ENCODE results near the gene SRP68.

DNA sequence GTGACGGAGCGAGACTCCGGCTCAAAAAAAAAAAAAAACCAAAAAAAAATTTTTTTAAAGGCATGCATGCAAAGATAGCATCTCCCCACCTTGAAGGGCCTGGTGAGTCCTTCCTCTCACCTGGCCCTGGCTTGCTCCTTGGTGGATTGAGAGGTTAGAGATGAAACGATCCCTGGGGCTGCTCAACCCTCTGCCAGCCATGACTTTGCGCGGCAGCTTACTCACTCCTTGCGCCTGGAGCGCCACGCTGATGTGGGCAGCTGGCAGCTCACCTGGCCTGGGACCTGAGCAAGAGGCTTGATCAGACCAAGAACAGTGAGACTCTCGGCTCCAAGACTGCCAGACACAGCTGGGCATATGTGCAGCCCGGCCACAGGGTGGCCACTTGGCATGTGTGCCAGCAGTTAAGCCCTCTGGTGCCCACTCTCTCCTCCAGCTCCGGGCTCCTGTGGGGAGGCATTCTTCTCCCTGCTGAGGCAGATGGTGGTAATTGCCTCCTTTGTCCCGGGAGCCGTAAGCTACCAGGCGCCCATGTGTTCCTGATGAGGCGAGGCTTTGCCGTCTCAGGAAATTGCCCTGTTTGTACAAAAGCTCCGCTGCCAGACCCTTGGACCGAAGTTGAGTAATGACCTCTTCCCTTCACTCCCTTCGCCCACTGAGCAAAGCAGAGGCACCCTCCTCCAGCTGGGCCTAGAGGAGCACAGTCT, 40.1 kb downstream of the SRP68 start:
- TF ChIP-seq, protein P1, sequence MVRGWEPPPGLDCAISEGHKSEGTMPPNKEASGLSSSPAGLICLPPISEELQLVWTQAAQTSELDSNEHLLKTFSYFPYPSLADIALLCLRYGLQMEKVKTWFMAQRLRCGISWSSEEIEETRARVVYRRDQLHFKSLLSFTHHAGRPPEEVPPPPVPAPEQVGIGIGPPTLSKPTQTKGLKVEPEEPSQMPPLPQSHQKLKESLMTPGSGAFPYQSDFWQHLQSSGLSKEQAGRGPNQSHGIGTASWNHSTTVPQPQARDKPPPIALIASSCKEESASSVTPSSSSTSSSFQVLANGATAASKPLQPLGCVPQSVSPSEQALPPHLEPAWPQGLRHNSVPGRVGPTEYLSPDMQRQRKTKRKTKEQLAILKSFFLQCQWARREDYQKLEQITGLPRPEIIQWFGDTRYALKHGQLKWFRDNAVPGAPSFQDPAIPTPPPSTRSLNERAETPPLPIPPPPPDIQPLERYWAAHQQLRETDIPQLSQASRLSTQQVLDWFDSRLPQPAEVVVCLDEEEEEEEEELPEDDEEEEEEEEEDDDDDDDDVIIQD (CRISPR knock-in tag; IDR thresholded peaks at IDR 0.05) = no peak
- TF ChIP-seq MAZ (CRISPR knock-in tag; conservative IDR thresholded peaks at IDR 0.05 in 1 of 2, IDR thresholded peaks at IDR 0.05 in 1 of 2) (no peak), BACH1 (tag; IDR thresholded peaks at IDR 0.05) (no peak), SIN3A (IDR thresholded peaks at IDR 0.05; ENCODE audit: borderline replicate concordance in 2 of 2, control insufficient read depth in 1 of 2, low read depth in 2 of 2, low read length in 2 of 2) (no peak), POLR2A (conservative IDR thresholded peaks at IDR 0.05) (no peak), HMG20A (CRISPR knock-in tag; conservative IDR thresholded peaks at IDR 0.05) (no peak), ZNF217 (CRISPR knock-in tag; IDR thresholded peaks at IDR 0.05) (no peak), RFX5 (IDR thresholded peaks at IDR 0.05; ENCODE audit: low read depth, low read length) (no peak), HMG20B (CRISPR knock-in tag; IDR thresholded peaks at IDR 0.05) (no peak)
- TF ChIP-seq, protein P2, sequence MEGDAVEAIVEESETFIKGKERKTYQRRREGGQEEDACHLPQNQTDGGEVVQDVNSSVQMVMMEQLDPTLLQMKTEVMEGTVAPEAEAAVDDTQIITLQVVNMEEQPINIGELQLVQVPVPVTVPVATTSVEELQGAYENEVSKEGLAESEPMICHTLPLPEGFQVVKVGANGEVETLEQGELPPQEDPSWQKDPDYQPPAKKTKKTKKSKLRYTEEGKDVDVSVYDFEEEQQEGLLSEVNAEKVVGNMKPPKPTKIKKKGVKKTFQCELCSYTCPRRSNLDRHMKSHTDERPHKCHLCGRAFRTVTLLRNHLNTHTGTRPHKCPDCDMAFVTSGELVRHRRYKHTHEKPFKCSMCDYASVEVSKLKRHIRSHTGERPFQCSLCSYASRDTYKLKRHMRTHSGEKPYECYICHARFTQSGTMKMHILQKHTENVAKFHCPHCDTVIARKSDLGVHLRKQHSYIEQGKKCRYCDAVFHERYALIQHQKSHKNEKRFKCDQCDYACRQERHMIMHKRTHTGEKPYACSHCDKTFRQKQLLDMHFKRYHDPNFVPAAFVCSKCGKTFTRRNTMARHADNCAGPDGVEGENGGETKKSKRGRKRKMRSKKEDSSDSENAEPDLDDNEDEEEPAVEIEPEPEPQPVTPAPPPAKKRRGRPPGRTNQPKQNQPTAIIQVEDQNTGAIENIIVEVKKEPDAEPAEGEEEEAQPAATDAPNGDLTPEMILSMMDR (IDR thresholded peaks at IDR 0.05 in 2 of 3, conservative IDR thresholded peaks at IDR 0.05 in 1 of 3; ENCODE audit: insufficient read depth in 2 of 3, low read depth in 1 of 3, low read length in 3 of 3) = no peak
- TF ChIP-seq, protein P3, sequence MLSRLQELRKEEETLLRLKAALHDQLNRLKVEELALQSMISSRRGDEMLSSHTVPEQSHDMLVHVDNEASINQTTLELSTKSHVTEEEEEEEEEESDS (CRISPR knock-in tag; IDR thresholded peaks at IDR 0.05) = no peak
- TF ChIP-seq, protein P4, sequence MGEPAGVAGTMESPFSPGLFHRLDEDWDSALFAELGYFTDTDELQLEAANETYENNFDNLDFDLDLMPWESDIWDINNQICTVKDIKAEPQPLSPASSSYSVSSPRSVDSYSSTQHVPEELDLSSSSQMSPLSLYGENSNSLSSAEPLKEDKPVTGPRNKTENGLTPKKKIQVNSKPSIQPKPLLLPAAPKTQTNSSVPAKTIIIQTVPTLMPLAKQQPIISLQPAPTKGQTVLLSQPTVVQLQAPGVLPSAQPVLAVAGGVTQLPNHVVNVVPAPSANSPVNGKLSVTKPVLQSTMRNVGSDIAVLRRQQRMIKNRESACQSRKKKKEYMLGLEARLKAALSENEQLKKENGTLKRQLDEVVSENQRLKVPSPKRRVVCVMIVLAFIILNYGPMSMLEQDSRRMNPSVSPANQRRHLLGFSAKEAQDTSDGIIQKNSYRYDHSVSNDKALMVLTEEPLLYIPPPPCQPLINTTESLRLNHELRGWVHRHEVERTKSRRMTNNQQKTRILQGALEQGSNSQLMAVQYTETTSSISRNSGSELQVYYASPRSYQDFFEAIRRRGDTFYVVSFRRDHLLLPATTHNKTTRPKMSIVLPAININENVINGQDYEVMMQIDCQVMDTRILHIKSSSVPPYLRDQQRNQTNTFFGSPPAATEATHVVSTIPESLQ (CRISPR knock-in tag; IDR thresholded peaks at IDR 0.05) = no peak
- TF ChIP-seq, protein P5, sequence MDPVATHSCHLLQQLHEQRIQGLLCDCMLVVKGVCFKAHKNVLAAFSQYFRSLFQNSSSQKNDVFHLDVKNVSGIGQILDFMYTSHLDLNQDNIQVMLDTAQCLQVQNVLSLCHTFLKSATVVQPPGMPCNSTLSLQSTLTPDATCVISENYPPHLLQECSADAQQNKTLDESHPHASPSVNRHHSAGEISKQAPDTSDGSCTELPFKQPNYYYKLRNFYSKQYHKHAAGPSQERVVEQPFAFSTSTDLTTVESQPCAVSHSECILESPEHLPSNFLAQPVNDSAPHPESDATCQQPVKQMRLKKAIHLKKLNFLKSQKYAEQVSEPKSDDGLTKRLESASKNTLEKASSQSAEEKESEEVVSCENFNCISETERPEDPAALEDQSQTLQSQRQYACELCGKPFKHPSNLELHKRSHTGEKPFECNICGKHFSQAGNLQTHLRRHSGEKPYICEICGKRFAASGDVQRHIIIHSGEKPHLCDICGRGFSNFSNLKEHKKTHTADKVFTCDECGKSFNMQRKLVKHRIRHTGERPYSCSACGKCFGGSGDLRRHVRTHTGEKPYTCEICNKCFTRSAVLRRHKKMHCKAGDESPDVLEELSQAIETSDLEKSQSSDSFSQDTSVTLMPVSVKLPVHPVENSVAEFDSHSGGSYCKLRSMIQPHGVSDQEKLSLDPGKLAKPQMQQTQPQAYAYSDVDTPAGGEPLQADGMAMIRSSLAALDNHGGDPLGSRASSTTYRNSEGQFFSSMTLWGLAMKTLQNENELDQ (CRISPR knock-in tag; IDR thresholded peaks at IDR 0.05; ENCODE audit: borderline replicate concordance) = no peak
